B cell (primary cell): ENCODE measurements around the gene ZEB2. TPM values are rescaled to one million over a fixed set of nuclear protein-coding genes. Genes with fewer than 3 reads are reported as not detected.
A peak's percentile ranks its signal among the peaks of the same experiment; 100 is the strongest.

Experiments used
- ATAC-seq: fragments of 200-7000 bp; cut with Tn5 transposase; one replicate; pipeline ENCODE4 v1.10.0; 2021; ENCODE audit warnings: low read depth, mild to moderate bottlenecking, moderate number of reproducible peaks, moderate library complexity
- CTCF ChIA-PET: fragments of 350-600 bp; sonication (Branson Sonifier 250); formaldehyde crosslinking; loops from one replicate; lab custom pipeline; 2021; ENCODE audit warnings: antibody characterized with exemption, inconsistent platforms; lab: Charles Lee
- POLR2A ChIA-PET: fragments of 350-600 bp; sonication (Branson Sonifier 250); formaldehyde crosslinking; loops from one replicate; lab custom pipeline; 2021; ENCODE audit warnings: antibody characterized with exemption; lab: Charles Lee
- DNase-seq: peaks from one replicate; pipeline ENCODE4 v3.0.0; 2013
- H2AFZ ChIP-seq: 2 replicates; pipeline ENCODE4 v1.6.1; 2012; ENCODE audit warnings: mild to moderate bottlenecking, low read depth, low read length; ENCODE audit not compliant: insufficient read depth, poor library complexity, severe bottlenecking
- H3K27ac ChIP-seq, 2 donors: 1 replicate in 1 of 2; 2 replicates in 1 of 2; pipeline ENCODE4 v1.5.1; 2012 to 2013; ENCODE audit warnings: low read length in 2 of 2, mild to moderate bottlenecking in 2 of 2, moderate library complexity in 1 of 2
- H3K27me3 ChIP-seq, 4 experiments: fragments of 200-600 bp in 1 of 4; sonication (generic) in 1 of 4; replicated peaks in 1 of 4; 1 replicate in 2 of 4; 2 replicates in 2 of 4; pipeline versions ENCODE4 v1.6.1 to v1.7.0; 2013 to 2016; ENCODE audit warnings: low read length in 3 of 4, mild to moderate bottlenecking in 2 of 4, mixed read lengths in 1 of 4, moderate library complexity in 1 of 4; ENCODE audit not compliant: insufficient read depth in 4 of 4, control insufficient read depth in 3 of 4; ENCODE audit errors: control extremely low read depth in 1 of 4
- H3K36me3 ChIP-seq, 2 experiments: replicated peaks in 1 of 2; 1 replicate in 1 of 2; 2 replicates in 1 of 2; pipeline versions ENCODE4 v1.6.1 to v1.7.1; 2013; ENCODE audit warnings: low read length in 1 of 2; ENCODE audit not compliant: insufficient read depth in 2 of 2, control insufficient read depth in 1 of 2; ENCODE audit errors: control extremely low read depth in 1 of 2, extremely low read depth in 1 of 2
- H3K4me1 ChIP-seq, 2 donors: fragments of 200-600 bp in 1 of 2; sonication (generic) in 1 of 2; 1 replicate in 1 of 2; 2 replicates in 1 of 2; pipeline versions ENCODE4 v1.5.1 to v1.6.1; 2013 to 2017; ENCODE audit warnings: low read length in 2 of 2; ENCODE audit not compliant: control insufficient read depth in 2 of 2, insufficient read depth in 2 of 2
- H3K4me2 ChIP-seq: replicated peaks from 2 replicates; pipeline ENCODE3; 2012; ENCODE audit warnings: mild to moderate bottlenecking, low read depth, low read length; ENCODE audit not compliant: poor library complexity, severe bottlenecking
- H3K4me3 ChIP-seq, 5 experiments: fragments of 200-600 bp in 1 of 5; sonication (generic) in 1 of 5; 1 replicate in 3 of 5; 2 replicates in 2 of 5; pipeline versions ENCODE4 v1.5.1 to v1.7.0; 2011 to 2016; ENCODE audit warnings: low read length in 4 of 5, mild to moderate bottlenecking in 4 of 5, low read depth in 2 of 5, control low read depth in 1 of 5, moderate library complexity in 1 of 5; ENCODE audit not compliant: insufficient read depth in 1 of 5; ENCODE audit errors: control extremely low read depth in 1 of 5, extremely low read depth in 1 of 5
- H3K79me2 ChIP-seq: fragments of 200-600 bp; sonication (generic); one replicate; pipeline ENCODE4 v1.6.0; 2016; ENCODE audit warnings: low read length; ENCODE audit not compliant: control insufficient read depth, insufficient read depth
- H3K9ac ChIP-seq: fragments of 200-600 bp; sonication (generic); 2 replicates; pipeline ENCODE4 v1.6.1; 2017; ENCODE audit warnings: mild to moderate bottlenecking, low read length, moderate library complexity
- H3K9me3 ChIP-seq, 3 donors: one replicate each; pipeline versions ENCODE4 v1.6.1 to v1.7.1; 2013; ENCODE audit warnings: low read length in 2 of 3; ENCODE audit not compliant: control insufficient read depth in 2 of 3, insufficient read depth in 1 of 3; ENCODE audit errors: control extremely low read depth in 1 of 3
- H4K20me1 ChIP-seq: 2 replicates; pipeline ENCODE4 v1.6.0; 2012; ENCODE audit warnings: mild to moderate bottlenecking, low read length; ENCODE audit not compliant: insufficient read depth, control insufficient read depth, poor library complexity, severe bottlenecking
- H3K27ac Mint-ChIP-seq: one replicate; pipeline ENCODE4 v1.8.0; 2021; ENCODE audit warnings: mixed read lengths
- H3K27me3 Mint-ChIP-seq: one replicate; pipeline ENCODE4 v1.8.0; 2021; ENCODE audit warnings: mixed read lengths
- H3K4me1 Mint-ChIP-seq: one replicate; pipeline ENCODE4 v1.8.0; 2021; ENCODE audit warnings: mixed read lengths
- H3K4me3 Mint-ChIP-seq: one replicate; pipeline ENCODE4 v1.8.0; 2021; ENCODE audit warnings: mixed read lengths
- H3K9me3 Mint-ChIP-seq: one replicate; pipeline ENCODE4 v1.8.0; 2022; ENCODE audit warnings: mixed read lengths; ENCODE audit not compliant: insufficient read depth
- EZH2 ChIP-seq: IDR thresholded peaks from 2 replicates; pipeline ENCODE4 v1.6.1; 2012; ENCODE audit warnings: borderline replicate concordance, low read depth, mild to moderate bottlenecking, moderate library complexity, low read length; ENCODE audit not compliant: insufficient read depth, poor library complexity, severe bottlenecking
- WGBS: methylation state at CpG from one replicate; pipeline ENCODE4 v1.1.5; 2013; ENCODE audit warnings: missing lambda C conversion rate; ENCODE audit not compliant: insufficient coverage; 5-methylcytosine and 5-hydroxymethylcytosine counted together
- intact Hi-C: fragments of 100-400 bp; cut with micrococcal nuclease; formaldehyde crosslinking; loops from one replicate; pipeline ENCODE4 v1.10.0; 2022
- polyA plus RNA-seq: library from polyadenylated mRNA; depleted of rRNA; stranded (reverse); fragments of >200 nt; gene quantifications from 2 replicates; pipeline ENCODE4 v1.2.3, GENCODE V29; 2012
- total RNA-seq, 2 donors: library from RNA; stranded (reverse); fragments of 120-200 nt in 1 of 2; gene quantifications; 1 replicate in 1 of 2; 2 replicates in 1 of 2; pipeline versions ENCODE4 v1.2.3 to v1.2.4, GENCODE V29; 2013 to 2022
- TF ChIP-seq, protein P1 (sequence below): fragments of 200-600 bp; IDR thresholded peaks from one replicate; pipeline ENCODE4 v1.8.0; 2022; ENCODE audit warnings: antibody characterized with exemption, mild to moderate bottlenecking

ZEB2 gene
- total and polyA plus RNA-seq, 2 donors (not counting 1 experiment from before 2014, with no cell fraction given), result 56.3 to 217 TPM

DNA sequence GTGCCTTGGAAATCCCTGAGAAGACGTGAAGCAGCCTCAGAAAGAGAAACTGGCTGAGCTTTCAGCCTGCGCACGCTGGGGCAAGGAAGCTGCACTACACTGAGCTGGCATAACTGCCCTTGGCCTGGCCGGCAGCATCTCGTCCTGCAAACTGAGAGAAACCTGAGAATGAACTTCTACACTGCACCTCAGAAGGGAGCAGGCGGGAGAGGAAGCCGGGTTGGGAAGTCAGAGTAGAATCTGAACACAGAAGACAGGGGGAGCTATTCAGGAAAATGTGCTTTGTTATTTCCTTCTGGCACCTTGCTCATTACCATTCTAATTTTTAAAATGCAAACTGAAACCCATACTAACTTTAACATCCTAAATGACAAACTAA is 70.9 kb downstream of the ZEB2 start:
- intact Hi-C loops, result no loop called here
- Mint-ChIP-seq H3K27me3 (no peaks in the 10 kb centered on the region), H3K4me1 (peaks cover 76% of the 10 kb centered on the region), H3K4me3 (peak overlapping the region; percentile 69), H3K9me3 (no peaks in the 10 kb centered on the region), H3K27ac (peak overlapping the region; percentile 70)
- peak overlapping the region; percentile 35 for H3K4me2 ChIP-seq
- H3K36me3 ChIP-seq, result peaks cover 7 to 12% of the 10 kb centered on the region in 2 experiments
- ChIA-PET CTCF (interaction anchor here (0.7 to 2.2 kb wide), 6 partner anchors 11 to 147 kb away, joined by 3 to 10 read pairs (median 6); partner anchors contain the start of gene ZEB2), POLR2A (no interaction called here)
- peaks cover 61% of the 10 kb centered on the region for H4K20me1 ChIP-seq
- H3K27ac ChIP-seq, result peak overlapping the region in 1 of 2 donors; percentile 17
- H3K4me1 ChIP-seq, result peaks cover 25 to 38% of the 10 kb centered on the region in 2 donors
- H2AFZ ChIP-seq, result no peak overlapping the region
- ATAC-seq, result peak; percentile 53
- peaks cover 98% of the 10 kb centered on the region for H3K79me2 ChIP-seq
- no peaks in the 10 kb centered on the region for H3K27me3 ChIP-seq
- DNase-seq, result peak; percentile 43
- no peak for TF ChIP-seq EZH2
- TF ChIP-seq, protein P1, sequence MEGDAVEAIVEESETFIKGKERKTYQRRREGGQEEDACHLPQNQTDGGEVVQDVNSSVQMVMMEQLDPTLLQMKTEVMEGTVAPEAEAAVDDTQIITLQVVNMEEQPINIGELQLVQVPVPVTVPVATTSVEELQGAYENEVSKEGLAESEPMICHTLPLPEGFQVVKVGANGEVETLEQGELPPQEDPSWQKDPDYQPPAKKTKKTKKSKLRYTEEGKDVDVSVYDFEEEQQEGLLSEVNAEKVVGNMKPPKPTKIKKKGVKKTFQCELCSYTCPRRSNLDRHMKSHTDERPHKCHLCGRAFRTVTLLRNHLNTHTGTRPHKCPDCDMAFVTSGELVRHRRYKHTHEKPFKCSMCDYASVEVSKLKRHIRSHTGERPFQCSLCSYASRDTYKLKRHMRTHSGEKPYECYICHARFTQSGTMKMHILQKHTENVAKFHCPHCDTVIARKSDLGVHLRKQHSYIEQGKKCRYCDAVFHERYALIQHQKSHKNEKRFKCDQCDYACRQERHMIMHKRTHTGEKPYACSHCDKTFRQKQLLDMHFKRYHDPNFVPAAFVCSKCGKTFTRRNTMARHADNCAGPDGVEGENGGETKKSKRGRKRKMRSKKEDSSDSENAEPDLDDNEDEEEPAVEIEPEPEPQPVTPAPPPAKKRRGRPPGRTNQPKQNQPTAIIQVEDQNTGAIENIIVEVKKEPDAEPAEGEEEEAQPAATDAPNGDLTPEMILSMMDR, result no peak
- H3K9ac ChIP-seq, result peak overlapping the region; percentile 22
- H3K9me3 ChIP-seq, result no peaks in the 10 kb centered on the region
- peak overlapping the region in 2 of 5 experiments; percentile 20 to 22 for H3K4me3 ChIP-seq
- 86% methylated on average over 5 of the region's 7 CpGs for WGBS

DNA sequence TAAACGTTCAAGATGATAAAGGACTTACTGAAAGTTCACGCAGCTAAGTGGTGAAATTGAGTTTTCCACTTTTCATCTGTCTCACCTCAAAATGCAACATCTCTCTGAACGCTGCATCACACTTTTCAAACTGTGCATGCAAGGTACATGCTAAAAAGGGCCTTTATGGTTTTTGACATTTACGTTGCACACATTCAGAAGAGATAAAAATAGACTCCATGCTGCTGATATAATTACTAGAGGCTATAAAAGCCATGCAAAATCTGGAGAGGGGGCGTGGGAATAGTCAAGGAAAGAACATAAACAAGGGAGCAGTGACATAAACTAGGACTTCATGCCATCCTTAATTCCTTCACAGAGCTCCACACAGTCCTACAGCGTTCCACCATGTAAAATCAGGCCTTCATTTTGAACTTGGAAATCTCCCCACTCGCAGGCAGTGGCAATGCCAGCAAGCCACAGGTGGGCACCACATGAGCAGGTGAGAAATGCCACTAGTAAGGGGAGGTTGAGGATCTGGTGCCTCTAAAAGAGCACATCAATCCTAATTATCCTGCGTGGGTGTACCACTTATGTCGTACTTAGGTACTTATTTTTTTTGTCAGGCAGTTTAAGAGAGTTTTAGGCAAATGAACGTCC is 71.4 kb downstream of the ZEB2 start:
- Histone ChIP-seq H2AFZ (no peak overlapping the region), H3K4me3 (peak overlapping the region in 1 of 5 experiments; percentile 22)

More for the DNA sequence above, 71.4 kb downstream of the ZEB2 start:
- peak overlapping the region; percentile 69 for H3K4me3 Mint-ChIP-seq
- H3K4me2 ChIP-seq, result peak overlapping the region; percentile 35
- peaks cover 11 to 12% of the 10 kb centered on the region in 2 experiments for H3K36me3 ChIP-seq
- CTCF ChIA-PET, result interaction anchor here (0.6 to 2.2 kb wide), 6 partner anchors 10 to 72 kb away, joined by 3 to 10 read pairs (median 6); partner anchors contain the start of gene ZEB2
- no peaks in the 10 kb centered on the region for H3K27me3 ChIP-seq
- peaks cover 76% of the 10 kb centered on the region for H3K4me1 Mint-ChIP-seq
- intact Hi-C loops, result loop anchor here (1.0 kb wide), 1 partner anchor 8 kb away; no protein-coding TSS in a partner anchor
- peaks cover 100% of the 10 kb centered on the region for H3K79me2 ChIP-seq
- no peak for ATAC-seq
- DNase-seq, result no peak
- H3K9me3 Mint-ChIP-seq, result no peaks in the 10 kb centered on the region
- peak overlapping the region; percentile 22 for H3K9ac ChIP-seq
- no peak for TF ChIP-seq EZH2
- TF ChIP-seq, protein P1, result no peak
- H3K9me3 ChIP-seq, result no peaks in the 10 kb centered on the region
- peak overlapping the region in 1 of 2 donors; percentile 17 for H3K27ac ChIP-seq
- no peaks in the 10 kb centered on the region for H3K27me3 Mint-ChIP-seq
- H3K27ac Mint-ChIP-seq, result peak overlapping the region; percentile 70
- POLR2A ChIA-PET, result no interaction called here
- 83% methylated on average over 2 of the region's 10 CpGs for WGBS
- H3K4me1 ChIP-seq, result peaks cover 20 to 35% of the 10 kb centered on the region in 2 donors
- peaks cover 62% of the 10 kb centered on the region for H4K20me1 ChIP-seq
